Neural progenitor cell (in vitro differentiated cells): ENCODE measurements around the gene METTL25B. TPM values are rescaled to one million over a fixed set of nuclear protein-coding genes. Genes with fewer than 3 reads are reported as not detected.

Experiments
- DNase-seq: peaks from one replicate; pipeline ENCODE4 v3.0.0-alpha.2; 2016; ENCODE audit warnings: low spot score
- H2AFZ ChIP-seq: fragments of 200-600 bp; sonication (generic); replicated peaks from 2 replicates; pipeline ENCODE4 v1.6.1; 2016; ENCODE audit warnings: antibody characterized with exemption
- H3F3A ChIP-seq: fragments of 200-600 bp; sonication (generic); 2 replicates; pipeline ENCODE4 v1.6.1; 2016; ENCODE audit warnings: antibody characterized with exemption, low read depth
- H3K27ac ChIP-seq: fragments of 200-600 bp; sonication (generic); 2 replicates; pipeline ENCODE4 v1.5.1; 2016; ENCODE audit warnings: mild to moderate bottlenecking
- H3K27me3 ChIP-seq: fragments of 200-600 bp; sonication (generic); 2 replicates; pipeline ENCODE4 v1.6.1; 2016; ENCODE audit warnings: mild to moderate bottlenecking, moderate library complexity
- H3K36me3 ChIP-seq: fragments of 200-600 bp; sonication (generic); 2 replicates; pipeline ENCODE4 v1.5.1; 2016
- H3K4me1 ChIP-seq: fragments of 200-600 bp; sonication (generic); 2 replicates; pipeline ENCODE4 v1.6.1; 2016; ENCODE audit warnings: mixed run types
- H3K4me2 ChIP-seq: fragments of 200-600 bp; sonication (generic); 2 replicates; pipeline ENCODE4 v1.6.1; 2016
- H3K4me3 ChIP-seq: fragments of 200-600 bp; sonication (generic); 2 replicates; pipeline ENCODE4 v1.5.1; 2016
- H3K79me2 ChIP-seq: fragments of 200-600 bp; sonication (generic); 2 replicates; pipeline ENCODE4 v1.6.1; 2016; ENCODE audit warnings: low read depth
- H3K9ac ChIP-seq: fragments of 200-600 bp; sonication (generic); 2 replicates; pipeline ENCODE4 v1.6.1; 2016
- H3K9me3 ChIP-seq: fragments of 200-600 bp; sonication (generic); 2 replicates; pipeline ENCODE4 v1.5.1; 2016; ENCODE audit warnings: low read depth
- H4K20me1 ChIP-seq: fragments of 200-600 bp; sonication (generic); 2 replicates; pipeline ENCODE4 v1.6.1; 2016; ENCODE audit warnings: low read depth
- H3K27ac Mint-ChIP-seq: 3 replicates; pipeline ENCODE4 v1.8.0; 2021; ENCODE audit warnings: mixed read lengths
- H3K27me3 Mint-ChIP-seq: 2 replicates; pipeline ENCODE4 v1.8.0; 2022; ENCODE audit warnings: low read depth, mild to moderate bottlenecking, inconsistent platforms, moderate library complexity, mixed read lengths; ENCODE audit not compliant: insufficient read depth
- H3K36me3 Mint-ChIP-seq: 3 replicates; pipeline ENCODE4 v1.8.0; 2021; ENCODE audit warnings: mixed read lengths
- H3K4me1 Mint-ChIP-seq: 3 replicates; pipeline ENCODE4 v1.8.0; 2021; ENCODE audit warnings: mixed read lengths
- H3K4me3 Mint-ChIP-seq: 3 replicates; pipeline ENCODE4 v1.8.0; 2021; ENCODE audit warnings: mild to moderate bottlenecking, moderate library complexity, mixed read lengths
- H3K9me3 Mint-ChIP-seq: 3 replicates; pipeline ENCODE4 v1.8.0; 2020; ENCODE audit warnings: mixed read lengths
- EZH2 ChIP-seq: fragments of 200-600 bp; sonication (generic); IDR thresholded peaks from 2 replicates; pipeline ENCODE4 v1.6.1; 2017; ENCODE audit warnings: antibody characterized with exemption, mild to moderate bottlenecking, moderate library complexity
- EZH2phosphoT487 ChIP-seq: fragments of 200-600 bp; sonication (generic); IDR thresholded peaks from 2 replicates; pipeline ENCODE4 v1.6.1; 2017; ENCODE audit warnings: antibody characterized with exemption
- total RNA-seq: library from RNA; depleted of rRNA; stranded (reverse); fragments of >200 nt; gene quantifications from 2 replicates; pipeline ENCODE4 v1.2.3, GENCODE V29; 2015; ENCODE audit warnings: low replicate concordance
- TF ChIP-seq, protein P1 (sequence below): fragments of 200-600 bp; sonication (generic); IDR thresholded peaks from 2 replicates; pipeline ENCODE4 v1.5.1; 2017; ENCODE audit warnings: antibody characterized with exemption, mild to moderate bottlenecking

METTL25B gene
- total RNA-seq, 1 donor from 2014 or later, result 21.4 TPM

DNA sequence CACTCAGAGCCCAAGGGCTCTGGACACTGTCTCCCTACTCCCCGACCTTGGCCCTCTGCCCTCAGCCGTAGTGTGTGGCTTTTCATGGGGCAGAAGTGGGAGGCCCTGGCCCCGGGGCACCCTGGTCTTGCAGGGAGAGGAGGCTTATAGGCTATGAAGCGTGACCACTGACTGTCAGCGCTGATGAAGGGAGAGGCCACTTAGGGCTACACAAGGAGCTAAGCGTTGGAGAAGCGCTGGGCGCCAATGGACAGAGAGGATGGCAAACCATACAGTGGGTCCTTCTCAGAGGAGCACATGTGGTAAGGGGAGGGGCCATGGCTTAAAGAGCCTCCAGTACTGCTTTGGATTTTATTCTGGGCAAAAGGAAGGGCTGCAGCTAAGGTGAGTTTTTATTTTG lies 30.8 kb upstream of the METTL25B start:
- no peak overlapping the region for H3K4me2 ChIP-seq
- no peak overlapping the region for H3K27ac Mint-ChIP-seq

DNA sequence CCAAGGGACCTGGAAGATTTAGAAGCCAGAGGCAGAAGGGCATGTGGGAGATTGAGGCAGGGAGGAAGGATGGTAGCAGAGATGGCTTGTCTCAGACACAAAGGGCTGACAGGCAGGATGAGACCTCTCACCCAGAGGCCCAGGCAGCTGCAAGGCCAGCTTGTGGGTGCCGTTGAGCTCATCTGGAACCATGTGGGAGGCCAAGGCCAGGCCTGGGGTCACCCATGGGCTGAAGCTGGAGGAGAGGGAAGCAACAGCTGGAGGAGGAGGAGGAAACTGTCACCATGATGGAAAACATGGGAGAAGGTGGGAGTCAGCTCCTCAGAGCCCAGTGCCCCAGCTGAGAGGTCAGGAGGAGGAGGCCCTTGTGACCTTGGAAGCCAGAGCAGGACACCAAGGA lies 29.3 kb upstream of the METTL25B start:
- Mint-ChIP-seq H3K9me3 (peaks cover 4% of the 10 kb centered on the region), H3K4me1 (peaks cover 38% of the 10 kb centered on the region), H3K27me3 (peaks cover 11% of the 10 kb centered on the region), H3K36me3 (peaks cover 24% of the 10 kb centered on the region), H3K27ac (no peak overlapping the region), H3K4me3 (no peak overlapping the region)
- no peak overlapping the region for H3K4me2 ChIP-seq
- no peak overlapping the region for H3K27ac ChIP-seq
- H3K36me3 ChIP-seq, result no peaks in the 10 kb centered on the region
- peaks cover 33% of the 10 kb centered on the region for H4K20me1 ChIP-seq
- no peak for DNase-seq
- no peaks in the 10 kb centered on the region for H3K9me3 ChIP-seq
- H3K9ac ChIP-seq, result no peak overlapping the region
- no peak overlapping the region for H3K4me3 ChIP-seq
- no peak overlapping the region for H2AFZ ChIP-seq
- H3K4me1 ChIP-seq, result peaks cover 23% of the 10 kb centered on the region
- H3K27me3 ChIP-seq, result peaks cover 2% of the 10 kb centered on the region
- H3K79me2 ChIP-seq, result peaks cover 23% of the 10 kb centered on the region
- TF ChIP-seq EZH2, result no peak
- TF ChIP-seq EZH2phosphoT487, result no peak
- TF ChIP-seq, protein P1, sequence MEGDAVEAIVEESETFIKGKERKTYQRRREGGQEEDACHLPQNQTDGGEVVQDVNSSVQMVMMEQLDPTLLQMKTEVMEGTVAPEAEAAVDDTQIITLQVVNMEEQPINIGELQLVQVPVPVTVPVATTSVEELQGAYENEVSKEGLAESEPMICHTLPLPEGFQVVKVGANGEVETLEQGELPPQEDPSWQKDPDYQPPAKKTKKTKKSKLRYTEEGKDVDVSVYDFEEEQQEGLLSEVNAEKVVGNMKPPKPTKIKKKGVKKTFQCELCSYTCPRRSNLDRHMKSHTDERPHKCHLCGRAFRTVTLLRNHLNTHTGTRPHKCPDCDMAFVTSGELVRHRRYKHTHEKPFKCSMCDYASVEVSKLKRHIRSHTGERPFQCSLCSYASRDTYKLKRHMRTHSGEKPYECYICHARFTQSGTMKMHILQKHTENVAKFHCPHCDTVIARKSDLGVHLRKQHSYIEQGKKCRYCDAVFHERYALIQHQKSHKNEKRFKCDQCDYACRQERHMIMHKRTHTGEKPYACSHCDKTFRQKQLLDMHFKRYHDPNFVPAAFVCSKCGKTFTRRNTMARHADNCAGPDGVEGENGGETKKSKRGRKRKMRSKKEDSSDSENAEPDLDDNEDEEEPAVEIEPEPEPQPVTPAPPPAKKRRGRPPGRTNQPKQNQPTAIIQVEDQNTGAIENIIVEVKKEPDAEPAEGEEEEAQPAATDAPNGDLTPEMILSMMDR, result no peak
- H3F3A ChIP-seq, result peaks cover 28% of the 10 kb centered on the region

More for the DNA sequence above, 30.8 kb upstream of the METTL25B start:
- Histone ChIP-seq H3K79me2 (peaks cover 8% of the 10 kb centered on the region), H3K27ac (no peak overlapping the region), H3K27me3 (no peaks in the 10 kb centered on the region), H3K9ac (no peak overlapping the region), H3K36me3 (no peaks in the 10 kb centered on the region), H3F3A (peaks cover 33% of the 10 kb centered on the region), H3K9me3 (no peaks in the 10 kb centered on the region), H3K4me1 (peaks cover 21% of the 10 kb centered on the region), H4K20me1 (peaks cover 18% of the 10 kb centered on the region), H2AFZ (no peak overlapping the region), H3K4me3 (no peak overlapping the region)
- H3K4me3 Mint-ChIP-seq, result peak overlapping the region; percentile 25
- H3K27me3 Mint-ChIP-seq, result peaks cover 15% of the 10 kb centered on the region
- H3K36me3 Mint-ChIP-seq, result peaks cover 24% of the 10 kb centered on the region
- peaks cover 4% of the 10 kb centered on the region for H3K9me3 Mint-ChIP-seq
- no peak for DNase-seq
- peaks cover 40% of the 10 kb centered on the region for H3K4me1 Mint-ChIP-seq
- TF ChIP-seq EZH2, result no peak
- TF ChIP-seq, protein P1, result no peak
- TF ChIP-seq EZH2phosphoT487, result no peak

DNA sequence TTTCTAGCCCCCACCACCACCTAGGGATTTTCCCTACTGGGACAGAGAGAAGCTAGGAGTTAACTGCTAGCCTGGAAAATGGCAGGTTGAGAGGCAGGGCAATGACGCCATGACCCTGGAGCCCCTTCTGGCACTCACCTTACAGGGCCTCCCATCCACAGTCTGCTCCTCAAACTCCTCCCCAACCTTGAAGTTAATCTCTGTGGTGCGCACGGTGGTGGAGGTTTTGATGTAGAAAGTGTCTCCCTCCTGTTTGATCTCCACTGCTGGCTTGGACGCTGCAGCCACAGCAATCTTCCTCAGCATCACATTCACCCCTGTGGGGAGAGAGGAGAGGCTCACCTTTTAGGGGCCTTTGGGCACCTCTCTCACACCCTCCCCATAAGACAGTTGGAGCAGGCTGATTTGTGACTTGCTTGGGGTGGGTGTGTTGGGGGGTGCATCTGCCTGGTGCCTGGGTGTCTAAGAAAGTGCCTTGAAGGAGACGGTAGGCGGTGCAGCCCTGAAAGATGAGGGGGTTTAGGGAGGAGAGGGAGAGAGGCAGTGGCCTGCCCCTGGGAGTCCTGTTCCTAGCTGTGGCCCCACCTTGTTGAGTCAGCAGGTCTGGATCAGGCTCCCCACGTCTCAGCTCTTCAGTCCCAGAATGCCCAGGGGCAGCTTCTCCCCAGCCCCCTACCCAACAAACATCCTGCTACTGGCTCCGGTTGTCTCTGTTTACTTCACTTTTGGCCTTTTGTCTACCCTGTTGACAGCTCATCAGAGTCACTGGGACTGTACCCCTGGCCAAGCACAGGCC lies 27.3 kb upstream of the METTL25B start:
- H2AFZ ChIP-seq, result no peak overlapping the region
- no peak overlapping the region for H3K4me2 ChIP-seq
- H3K9ac ChIP-seq, result no peak overlapping the region
- Mint-ChIP-seq H3K27ac (no peak overlapping the region), H3K27me3 (peaks cover 10% of the 10 kb centered on the region), H3K4me1 (peaks cover 37% of the 10 kb centered on the region), H3K9me3 (peaks cover 4% of the 10 kb centered on the region), H3K4me3 (peak overlapping the region; percentile 33), H3K36me3 (peaks cover 24% of the 10 kb centered on the region)
- no peak overlapping the region for H3K27ac ChIP-seq
- no peak overlapping the region for H3K4me3 ChIP-seq
- H3K4me1 ChIP-seq, result peaks cover 20% of the 10 kb centered on the region
- peaks cover 35% of the 10 kb centered on the region for H3K79me2 ChIP-seq
- peaks cover 34% of the 10 kb centered on the region for H3F3A ChIP-seq
- no peak for DNase-seq
- peaks cover 39% of the 10 kb centered on the region for H4K20me1 ChIP-seq
- peaks cover 16% of the 10 kb centered on the region for H3K27me3 ChIP-seq
- H3K9me3 ChIP-seq, result no peaks in the 10 kb centered on the region
- TF ChIP-seq, protein P1, result no peak
- TF ChIP-seq EZH2 (no peak), EZH2phosphoT487 (no peak)
- no peaks in the 10 kb centered on the region for H3K36me3 ChIP-seq
